ENCODE measurements around the gene GRB10.
"Not testable (repeated sequence)": the region's sequence is repeated elsewhere in the genome, so short reads cannot be mapped to it uniquely, and the experiment has no call there.

The GRB10 gene

DNA sequence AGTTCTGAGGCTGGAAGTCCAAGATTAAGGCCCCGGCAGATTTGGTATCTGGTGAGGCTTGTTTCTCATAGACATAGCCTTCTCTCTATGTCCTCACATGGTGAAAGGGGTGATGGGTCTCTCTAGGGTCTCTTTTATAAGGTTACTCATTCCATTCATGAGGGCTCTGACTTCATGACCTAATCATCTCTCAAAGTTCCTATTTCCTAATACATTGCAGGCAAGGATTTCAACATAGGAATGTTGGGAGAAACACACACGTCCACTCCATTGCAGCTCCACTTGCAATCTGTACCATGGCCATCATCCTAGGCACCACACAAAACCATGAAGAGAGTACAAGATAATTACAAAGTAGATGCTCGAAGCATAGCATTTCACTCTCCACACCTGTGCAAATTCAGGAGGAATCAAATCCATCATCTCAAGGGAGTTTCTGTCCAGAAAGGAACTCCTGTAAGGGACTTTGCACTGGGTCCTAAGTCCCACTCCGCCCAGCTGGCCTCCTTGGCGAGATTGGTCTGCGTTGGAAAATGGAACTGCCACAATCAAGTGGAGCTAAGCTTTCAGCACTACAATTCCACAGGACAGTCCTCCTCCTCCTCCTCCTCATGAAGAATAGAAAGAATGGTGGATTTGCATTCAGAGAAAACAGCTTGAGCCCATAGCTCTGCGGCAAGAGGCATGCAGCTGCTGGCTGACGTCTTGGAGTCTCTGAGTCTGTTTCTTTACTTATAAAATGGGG lies 226.3 kb downstream of the GRB10 start:
- CTCF ChIA-PET: no interaction called here
- POLR2A ChIA-PET: no interaction called here
- no peak for DNase-seq (ENCODE audit: extremely low spot score)
- TF ChIP-seq CTBP1 (IDR thresholded peaks at IDR 0.05; ENCODE audit: borderline replicate concordance) (no peak), HDGF (IDR thresholded peaks at IDR 0.05; ENCODE audit: borderline replicate concordance) (no peak), FOXA1 (IDR thresholded peaks at IDR 0.05) (no peak), LEF1 (IDR thresholded peaks at IDR 0.05; ENCODE audit: borderline replicate concordance) (no peak), SUZ12 (IDR thresholded peaks at IDR 0.05) (no peak), BHLHE40 (IDR thresholded peaks at IDR 0.05; ENCODE audit: borderline replicate concordance) (no peak), L3MBTL2 (conservative IDR thresholded peaks at IDR 0.05) (no peak), ZNF384 (IDR thresholded peaks at IDR 0.05) (no peak), SP1 (IDR thresholded peaks at IDR 0.05) (no peak), FOXK2 (IDR thresholded peaks at IDR 0.05) (no peak), ARNT (IDR thresholded peaks at IDR 0.05) (no peak), TARDBP (IDR thresholded peaks at IDR 0.05) (no peak), FOXM1 (IDR thresholded peaks at IDR 0.05; ENCODE audit: borderline replicate concordance) (no peak), ELF4 (IDR thresholded peaks at IDR 0.05) (no peak), NFRKB (IDR thresholded peaks at IDR 0.05) (no peak)
- TF ChIP-seq, protein P1, sequence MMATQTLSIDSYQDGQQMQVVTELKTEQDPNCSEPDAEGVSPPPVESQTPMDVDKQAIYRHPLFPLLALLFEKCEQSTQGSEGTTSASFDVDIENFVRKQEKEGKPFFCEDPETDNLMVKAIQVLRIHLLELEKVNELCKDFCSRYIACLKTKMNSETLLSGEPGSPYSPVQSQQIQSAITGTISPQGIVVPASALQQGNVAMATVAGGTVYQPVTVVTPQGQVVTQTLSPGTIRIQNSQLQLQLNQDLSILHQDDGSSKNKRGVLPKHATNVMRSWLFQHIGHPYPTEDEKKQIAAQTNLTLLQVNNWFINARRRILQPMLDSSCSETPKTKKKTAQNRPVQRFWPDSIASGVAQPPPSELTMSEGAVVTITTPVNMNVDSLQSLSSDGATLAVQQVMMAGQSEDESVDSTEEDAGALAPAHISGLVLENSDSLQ (IDR thresholded peaks at IDR 0.05): no peak

DNA sequence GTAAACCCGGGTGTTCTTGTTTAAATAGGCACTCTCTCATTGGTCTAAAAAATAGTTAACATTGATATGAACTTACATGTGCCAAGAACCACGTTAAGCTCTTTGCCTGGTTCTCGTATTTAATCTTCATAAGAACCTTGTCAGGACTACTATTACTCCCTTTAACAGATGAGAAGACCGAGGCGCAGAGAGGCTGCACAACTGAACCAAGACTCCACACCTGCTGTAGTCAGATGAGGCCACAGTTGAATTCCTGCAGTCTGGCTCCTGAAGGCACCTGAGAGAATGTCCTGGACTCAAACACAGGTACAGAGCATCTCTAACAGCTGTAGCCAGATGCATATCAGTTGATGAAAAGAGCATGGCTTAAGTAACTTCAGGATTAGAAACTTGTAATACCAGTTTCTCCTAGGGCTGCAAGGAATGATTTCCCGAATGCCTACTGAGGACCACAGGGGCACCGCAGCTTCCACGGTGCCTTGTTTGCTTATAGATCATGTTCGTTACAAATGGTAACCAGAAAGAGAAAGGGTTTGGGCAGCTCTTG lies 227.0 kb downstream of the GRB10 start:
- DNase-seq (ENCODE audit: extremely low spot score): no peak
- TF ChIP-seq SP1 (IDR thresholded peaks at IDR 0.05): no peak
- TF ChIP-seq BHLHE40 (IDR thresholded peaks at IDR 0.05; ENCODE audit: borderline replicate concordance): no peak
- no peak for TF ChIP-seq TARDBP (IDR thresholded peaks at IDR 0.05)
- no peak for TF ChIP-seq FOXM1 (IDR thresholded peaks at IDR 0.05; ENCODE audit: borderline replicate concordance)
- TF ChIP-seq FOXK2 (IDR thresholded peaks at IDR 0.05): no peak
- no peak for TF ChIP-seq NFRKB (IDR thresholded peaks at IDR 0.05)
- TF ChIP-seq CTBP1 (IDR thresholded peaks at IDR 0.05; ENCODE audit: borderline replicate concordance): no peak
- no peak for TF ChIP-seq ARNT (IDR thresholded peaks at IDR 0.05)
- no peak for TF ChIP-seq SUZ12 (IDR thresholded peaks at IDR 0.05)
- TF ChIP-seq LEF1 (IDR thresholded peaks at IDR 0.05; ENCODE audit: borderline replicate concordance): no peak
- ChIA-PET POLR2A (no interaction called here), CTCF (no interaction called here)

DNA sequence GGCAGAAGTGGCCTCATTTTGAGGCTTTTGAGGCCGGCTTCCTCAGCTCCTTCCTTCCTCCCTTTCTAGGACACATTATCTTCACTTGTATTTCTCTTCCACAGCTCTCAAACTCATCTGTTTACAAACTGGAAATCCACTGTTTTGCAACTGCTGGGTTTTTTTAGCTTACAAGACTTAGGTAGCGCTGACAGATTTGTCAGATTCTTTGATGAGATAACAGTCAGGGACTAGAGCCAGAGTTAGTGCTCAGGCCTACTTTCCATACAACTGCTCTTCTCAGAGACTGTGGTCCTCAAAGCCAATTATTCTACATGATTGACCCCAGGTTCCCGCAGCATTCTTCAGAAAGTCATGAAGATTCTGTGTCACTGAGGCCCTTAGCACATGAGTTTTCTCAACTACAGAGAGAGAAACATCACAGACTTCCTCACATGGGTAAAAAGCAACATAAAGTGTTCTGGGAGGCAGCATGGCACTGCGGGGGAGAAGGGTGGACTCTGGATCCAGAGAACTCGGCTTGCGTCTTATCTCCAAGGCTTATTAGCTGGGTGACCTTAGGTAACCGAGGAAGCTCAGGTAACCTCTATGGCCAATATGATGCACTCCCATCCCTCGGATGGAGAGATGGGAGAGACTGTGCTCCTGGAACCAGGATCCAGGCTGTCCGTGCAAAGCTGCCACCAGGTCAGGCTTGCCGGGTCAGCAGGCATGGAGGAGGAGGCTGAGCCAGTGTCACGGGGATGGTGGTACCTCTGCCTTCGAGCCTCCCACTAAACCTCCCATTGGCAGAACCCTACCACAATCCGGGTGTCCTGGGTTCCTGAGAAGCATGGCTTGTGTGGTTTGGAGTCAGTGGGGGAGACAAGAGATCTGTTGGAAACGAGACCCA lies 228.0 kb downstream of the GRB10 start:
- no peak for DNase-seq (ENCODE audit: extremely low spot score)
- TF ChIP-seq FOXA1 (IDR thresholded peaks at IDR 0.05) (no peak), SUZ12 (IDR thresholded peaks at IDR 0.05) (no peak)
- ChIA-PET POLR2A (no interaction called here), CTCF (no interaction called here)

DNA sequence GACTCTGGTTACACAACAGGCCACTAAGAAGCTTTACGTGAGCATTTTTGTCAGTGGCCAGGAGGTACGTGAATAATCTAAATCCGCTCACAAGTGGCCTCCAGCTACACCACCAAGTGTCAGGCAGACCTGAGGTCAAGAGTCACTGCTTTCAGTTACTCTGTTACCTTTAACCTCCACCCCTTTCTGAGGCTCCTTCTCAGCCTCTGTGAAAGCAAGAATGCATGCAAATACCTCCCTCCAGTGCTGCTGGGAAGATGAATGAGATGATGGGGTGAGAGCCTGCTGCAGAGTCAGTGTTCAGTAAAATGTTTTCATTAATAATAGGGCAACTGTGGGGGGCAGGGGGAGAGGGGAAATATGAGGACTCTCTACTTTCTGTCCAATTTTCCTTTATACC lies 228.7 kb downstream of the GRB10 start:
- CTCF ChIA-PET: no interaction called here
- POLR2A ChIA-PET: no interaction called here
- DNase-seq (ENCODE audit: extremely low spot score): no peak
- TF ChIP-seq ELF4 (IDR thresholded peaks at IDR 0.05) (no peak), ZNF384 (IDR thresholded peaks at IDR 0.05) (no peak), CTBP1 (IDR thresholded peaks at IDR 0.05; ENCODE audit: borderline replicate concordance) (no peak), NFRKB (IDR thresholded peaks at IDR 0.05) (no peak), SUZ12 (IDR thresholded peaks at IDR 0.05) (no peak), TARDBP (IDR thresholded peaks at IDR 0.05) (no peak), FOXA1 (IDR thresholded peaks at IDR 0.05) (no peak), FOXK2 (IDR thresholded peaks at IDR 0.05) (no peak), ARNT (IDR thresholded peaks at IDR 0.05) (no peak), SP1 (IDR thresholded peaks at IDR 0.05) (no peak), FOXM1 (IDR thresholded peaks at IDR 0.05; ENCODE audit: borderline replicate concordance) (no peak), LEF1 (IDR thresholded peaks at IDR 0.05; ENCODE audit: borderline replicate concordance) (no peak)
- TF ChIP-seq, protein P1 (IDR thresholded peaks at IDR 0.05): no peak

DNA sequence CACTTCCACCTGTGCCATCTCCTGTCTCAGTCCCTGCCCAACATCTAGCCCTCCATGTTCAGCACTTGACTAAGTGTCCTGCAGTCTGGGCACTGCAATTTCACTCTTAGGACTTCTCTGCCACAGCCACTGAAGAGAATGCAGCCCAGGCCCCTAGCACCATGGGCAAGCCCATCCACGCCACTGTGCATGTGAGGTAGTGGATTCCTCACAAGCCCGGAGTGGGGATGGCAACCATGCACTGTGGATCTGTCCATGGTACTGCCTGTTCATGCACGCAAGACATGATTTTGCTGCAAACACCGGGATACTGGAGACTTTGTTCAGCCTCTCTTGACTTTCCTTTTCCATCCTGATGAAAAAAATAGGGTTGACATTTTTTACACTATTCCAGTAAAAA lies 229.8 kb downstream of the GRB10 start:
- CTCF ChIA-PET: no interaction called here
- DNase-seq (ENCODE audit: extremely low spot score): no peak
- POLR2A ChIA-PET: no interaction called here
- TF ChIP-seq BHLHE40 (IDR thresholded peaks at IDR 0.05; ENCODE audit: borderline replicate concordance) (no peak), FOXM1 (IDR thresholded peaks at IDR 0.05; ENCODE audit: borderline replicate concordance) (no peak), CTBP1 (IDR thresholded peaks at IDR 0.05; ENCODE audit: borderline replicate concordance) (no peak), NFRKB (IDR thresholded peaks at IDR 0.05) (no peak), SP1 (IDR thresholded peaks at IDR 0.05) (no peak)

DNA sequence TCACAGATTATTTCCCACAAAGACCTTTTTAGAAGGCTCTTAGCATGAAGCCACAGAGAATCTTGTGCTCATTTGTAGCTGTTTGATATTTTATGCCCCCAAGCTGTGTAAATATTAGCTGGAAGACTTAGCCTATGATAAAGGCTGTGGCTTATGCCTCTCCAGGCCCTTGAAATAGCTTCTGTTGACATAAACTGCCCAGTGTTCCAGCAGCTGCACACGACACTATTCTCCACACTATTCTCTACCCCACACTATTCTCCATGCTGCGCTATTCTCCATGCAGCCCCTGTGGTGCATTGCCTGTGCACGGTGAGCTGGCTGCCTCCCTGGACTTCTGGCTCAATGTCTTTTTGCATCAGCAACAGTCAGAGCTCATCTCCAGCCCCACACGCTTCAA lies 230.6 kb downstream of the GRB10 start:
- ChIA-PET CTCF (no interaction called here), POLR2A (no interaction called here)
- no peak for DNase-seq (ENCODE audit: extremely low spot score)
- TF ChIP-seq ARNT (IDR thresholded peaks at IDR 0.05) (no peak), LEF1 (IDR thresholded peaks at IDR 0.05; ENCODE audit: borderline replicate concordance) (no peak), FOXM1 (IDR thresholded peaks at IDR 0.05; ENCODE audit: borderline replicate concordance) (no peak), BHLHE40 (IDR thresholded peaks at IDR 0.05; ENCODE audit: borderline replicate concordance) (no peak), ZNF384 (IDR thresholded peaks at IDR 0.05) (no peak), NFRKB (IDR thresholded peaks at IDR 0.05) (no peak), SUZ12 (IDR thresholded peaks at IDR 0.05) (no peak), SP1 (IDR thresholded peaks at IDR 0.05) (no peak), FOXA1 (IDR thresholded peaks at IDR 0.05) (no peak), L3MBTL2 (conservative IDR thresholded peaks at IDR 0.05) (no peak)
- TF ChIP-seq, protein P1 (IDR thresholded peaks at IDR 0.05): no peak

DNA sequence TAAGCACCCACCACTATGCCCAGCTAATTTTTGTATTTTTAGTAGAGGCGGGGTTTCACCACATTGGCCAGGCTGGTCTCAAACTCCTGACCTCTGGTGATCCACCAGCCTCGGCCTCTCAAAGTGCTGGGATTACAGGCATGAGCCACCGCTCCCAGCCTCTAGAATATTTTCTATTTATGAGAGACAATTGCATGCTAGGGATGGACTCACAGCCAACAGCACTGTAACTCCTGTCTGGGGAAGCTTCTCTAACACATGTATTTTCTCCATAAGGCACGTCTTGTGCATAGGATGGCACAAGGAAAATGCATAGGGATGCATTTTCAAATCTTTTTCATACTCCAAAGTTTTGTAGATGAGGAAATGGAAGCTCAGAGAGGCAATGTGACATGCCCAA lies 237.1 kb downstream of the GRB10 start:
- DNase-seq (ENCODE audit: extremely low spot score); CTCF ChIA-PET; POLR2A ChIA-PET: not testable (repeated sequence)
